SK-N-SH (cell line): ENCODE data around the gene OR5D16. TPM values are rescaled to one million over a fixed set of nuclear protein-coding genes. Genes with fewer than 3 reads are reported as not detected.

Experiments used
- CTCF ChIA-PET: fragments of 300-600, 350-600 bp; formaldehyde crosslinking; extraction: SDS; loops from one replicate; lab custom pipeline; 2021; lab: Yijun Ruan, JAX
- POLR2A ChIA-PET: fragments of 350-600 bp; sonication (Branson Sonifier 250); formaldehyde crosslinking; extraction: SDS; loops from one replicate; lab custom pipeline; 2020; ENCODE audit warnings: antibody characterized with exemption, inconsistent platforms; lab: Yijun Ruan, JAX
- DNase-seq: peaks from one replicate; pipeline ENCODE4 v3.0.0; 2012
- H2AFZ ChIP-seq: fragments of 200-600 bp; sonication (generic); 2 replicates; pipeline ENCODE4 v1.8.1; 2016; ENCODE audit warnings: antibody characterized with exemption, mild to moderate bottlenecking, low read depth
- H3F3A ChIP-seq: fragments of 200-600 bp; sonication (generic); replicated peaks from 2 replicates; pipeline ENCODE3; 2016; ENCODE audit warnings: antibody characterized with exemption, mild to moderate bottlenecking; ENCODE audit not compliant: insufficient read depth
- H3K27ac ChIP-seq, 2 experiments: fragments of 200-500 bp in 1 of 2; fragments of 200-600 bp in 1 of 2; sonication (Bioruptor generic) in 1 of 2; sonication (generic), shearing (Covaris generic) in 1 of 2; 2 replicates each; pipeline versions ENCODE4 v1.5.1 to v1.6.1; 2014 to 2016; ENCODE audit warnings: low read depth in 2 of 2, inconsistent platforms in 1 of 2, low read length in 1 of 2, mild to moderate bottlenecking in 1 of 2, mixed read lengths in 1 of 2
- H3K27me3 ChIP-seq: fragments of 200-600 bp; sonication (generic), shearing (Covaris generic); 2 replicates; pipeline ENCODE4 v1.6.1; 2016; ENCODE audit warnings: mixed run types; ENCODE audit not compliant: insufficient read depth
- H3K36me3 ChIP-seq, 2 experiments: fragments of 200-500 bp in 1 of 2; fragments of 200-600 bp in 1 of 2; sonication (Bioruptor generic) in 1 of 2; sonication (generic) in 1 of 2; replicated peaks in 1 of 2; 2 replicates each; pipeline versions ENCODE3 to v1.5.1; 2014 to 2016; ENCODE audit warnings: low read length in 1 of 2, mild to moderate bottlenecking in 1 of 2; ENCODE audit not compliant: insufficient read depth in 2 of 2, control insufficient read depth in 1 of 2
- H3K4me1 ChIP-seq, 2 experiments: fragments of 200-500 bp in 1 of 2; fragments of 200-600 bp in 1 of 2; sonication (Bioruptor generic) in 1 of 2; sonication (generic), shearing (Covaris generic) in 1 of 2; 2 replicates each; pipeline versions ENCODE4 v1.5.1 to v1.6.1; 2014 to 2016; ENCODE audit warnings: low read depth in 1 of 2, low read length in 1 of 2, mixed run types in 1 of 2; ENCODE audit not compliant: insufficient read depth in 2 of 2, control insufficient read depth in 1 of 2
- H3K4me2 ChIP-seq: fragments of 200-600 bp; sonication (generic), shearing (Covaris generic); 2 replicates; pipeline ENCODE4 v1.6.1; 2017; ENCODE audit warnings: mixed run types
- H3K4me3 ChIP-seq, 2 experiments: fragments of 200-500 bp in 1 of 2; fragments of 200-600 bp in 1 of 2; sonication (Bioruptor generic) in 1 of 2; sonication (generic), shearing (Covaris generic) in 1 of 2; 2 replicates each; pipeline versions ENCODE4 v1.5.1 to v1.8.1; 2014 to 2016; ENCODE audit warnings: low read depth in 2 of 2, inconsistent platforms in 1 of 2, low read length in 1 of 2, mild to moderate bottlenecking in 1 of 2, mixed read lengths in 1 of 2, moderate library complexity in 1 of 2
- H3K79me2 ChIP-seq: fragments of 200-600 bp; sonication (generic); 2 replicates; pipeline ENCODE4 v1.8.1; 2017; ENCODE audit warnings: mild to moderate bottlenecking; ENCODE audit not compliant: insufficient read depth
- H3K9ac ChIP-seq: fragments of 200-600 bp; sonication (generic); 2 replicates; pipeline ENCODE4 v1.6.1; 2017; ENCODE audit warnings: mixed run types
- H3K9me2 ChIP-seq: fragments of 200-600 bp; sonication (generic); 2 replicates; pipeline ENCODE4 v1.6.1; 2017; ENCODE audit warnings: mixed run types
- H3K9me3 ChIP-seq: fragments of 200-600 bp; sonication (generic); 2 replicates; pipeline ENCODE4 v1.6.1; 2017; ENCODE audit warnings: mixed run types, mild to moderate bottlenecking, moderate library complexity
- H4K20me1 ChIP-seq: fragments of 200-600 bp; sonication (generic); 2 replicates; pipeline ENCODE4 v1.6.1; 2017; ENCODE audit warnings: mild to moderate bottlenecking, mixed run types; ENCODE audit not compliant: insufficient read depth
- CHD2 ChIP-seq: fragments of 150-350 bp; IDR thresholded peaks from 2 replicates; pipeline ENCODE4 v1.6.1; 2018; ENCODE audit warnings: low read length; ENCODE audit not compliant: partially characterized antibody
- MXI1 ChIP-seq: IDR thresholded peaks from 2 replicates; pipeline ENCODE4 v1.6.1; 2012; ENCODE audit warnings: mild to moderate bottlenecking, low read depth, low read length, improper control_type of control experiment
- POLR2AphosphoS5 ChIP-seq: IDR thresholded peaks from 2 replicates; pipeline ENCODE4 v1.6.1; 2012; ENCODE audit warnings: low read depth, low read length
- RAD21 ChIP-seq: IDR thresholded peaks from 2 replicates; pipeline ENCODE4 v1.6.1; 2012; ENCODE audit warnings: mild to moderate bottlenecking, low read length
- RCOR1 ChIP-seq: fragments of 150-350 bp; IDR thresholded peaks from 2 replicates; pipeline ENCODE4 v1.6.1; 2017; ENCODE audit warnings: antibody characterized with exemption, low read length
- REST ChIP-seq: IDR thresholded peaks from 2 replicates; pipeline ENCODE4 v1.6.1; 2012; ENCODE audit warnings: mild to moderate bottlenecking, low read depth, low read length, moderate library complexity
- RXRA ChIP-seq: IDR thresholded peaks from 2 replicates; pipeline ENCODE4 v1.4.0; 2012; ENCODE audit warnings: low read depth, mild to moderate bottlenecking, borderline replicate concordance
- SMC3 ChIP-seq: IDR thresholded peaks from 2 replicates; pipeline ENCODE4 v1.6.1; 2012; ENCODE audit warnings: low read depth, low read length, improper control_type of control experiment
- TAF1 ChIP-seq: IDR thresholded peaks from 2 replicates; pipeline ENCODE4 v1.6.1; 2012; ENCODE audit warnings: low read depth, mild to moderate bottlenecking, low read length, moderate library complexity, borderline replicate concordance
- TCF12 ChIP-seq: IDR thresholded peaks from 2 replicates; pipeline ENCODE4 v1.4.0; 2012
- TEAD4 ChIP-seq: IDR thresholded peaks from 2 replicates; pipeline ENCODE4 v1.4.0; 2012; ENCODE audit warnings: mild to moderate bottlenecking, borderline replicate concordance; ENCODE audit not compliant: insufficient read depth
- USF2 ChIP-seq: fragments of 150-350 bp; IDR thresholded peaks from 2 replicates; pipeline ENCODE4 v1.6.1; 2017; ENCODE audit warnings: antibody characterized with exemption, low read length, low read depth, borderline replicate concordance
- WGBS: methylation state at CpG from one replicate; pipeline ENCODE4 v1.1.6; 2017; ENCODE audit warnings: low lambda C conversion rate; 5-methylcytosine and 5-hydroxymethylcytosine counted together
- polyA plus RNA-seq, 3 experiments: library from polyadenylated mRNA; depleted of rRNA; stranded (reverse); fragments of >200 nt; gene quantifications; 2 replicates each; pipeline ENCODE4 v1.2.3, GENCODE V29; 2012

Gene OR5D16
- polyA plus RNA-seq (2012; rRNA removed) = not detected in 2 replicates
- not detected in 2 replicates for polyA plus RNA-seq (2012; cell fraction: cytosol; rRNA removed)
- not detected in 2 replicates for polyA plus RNA-seq (2012; cell fraction: nucleus; rRNA removed)

- Histone ChIP-seq H3K79me2 (no peaks in the 10 kb centered on the region), H3K9me2 (no peaks in the 10 kb centered on the region), H3K4me3 (no peak within 1 kb of the TSS), H3K4me2 (no peak within 1 kb of the TSS)
- ChIA-PET CTCF (no interaction called here), POLR2A (no interaction called here)
- TF ChIP-seq RCOR1 (no peak), POLR2AphosphoS5 (no peak), SMC3 (no peak), MXI1 (no peak), RXRA (no peak)
- TF ChIP-seq, all 33 proteins: peak for 0
- Histone ChIP-seq H2AFZ (no peak within 1 kb of the TSS), H3K9ac (no peak within 1 kb of the TSS), H3K4me1 (no peaks in the 10 kb centered on the region), H3K36me3 (no peaks in the 10 kb centered on the region), H4K20me1 (no peaks in the 10 kb centered on the region), H3K27me3 (no peaks in the 10 kb centered on the region), H3K9me3 (no peaks in the 10 kb centered on the region), H3K27ac (no peak within 1 kb of the TSS), H3F3A (no peaks in the 10 kb centered on the region)
- no peak for DNase-seq
- whole genome bisulfite sequencing = 1% methylated on average over 3 of the region's 3 CpGs
These were observed at the start of gene OR5D16 for GRCh38 chr11:55838452-55838851. Gene OR5D16 (plus strand): TSS chr11:55838752. CDS start chr11:55838752, 0 bp downstream.

- no peak overlapping the region for H3K27ac ChIP-seq
- H3K36me3 ChIP-seq = no peaks in the 10 kb centered on the region
- H3F3A ChIP-seq = no peaks in the 10 kb centered on the region
- H3K4me2 ChIP-seq = no peak overlapping the region
- H3K79me2 ChIP-seq = no peaks in the 10 kb centered on the region
- TF ChIP-seq TEAD4 = no peak
- no peak for TF ChIP-seq TAF1
- no peak for TF ChIP-seq POLR2AphosphoS5
- TF ChIP-seq TCF12 = no peak
- no peak for TF ChIP-seq USF2
- TF ChIP-seq RAD21 = no peak
- TF ChIP-seq, all 33 proteins: peak for 0
- no peaks in the 10 kb centered on the region for H3K9me3 ChIP-seq
- H4K20me1 ChIP-seq = no peaks in the 10 kb centered on the region
- H2AFZ ChIP-seq = no peak overlapping the region
- CTCF ChIA-PET = no interaction called here
- no peak overlapping the region for H3K9ac ChIP-seq
- H3K4me3 ChIP-seq = no peak overlapping the region
- H3K9me2 ChIP-seq = no peaks in the 10 kb centered on the region
- 2% methylated on average over 1 of the region's 1 CpG for WGBS
- no peaks in the 10 kb centered on the region for H3K27me3 ChIP-seq
- DNase-seq = no peak
- H3K4me1 ChIP-seq = no peaks in the 10 kb centered on the region
- POLR2A ChIA-PET = no interaction called here
These were observed 46.9 kb upstream of the OR5D16 start for GRCh38 chr11:55791606-55792005.

GRCh38 chr11:55793321-55793720 is 45.2 kb upstream of the OR5D16 start:
- no peak overlapping the region for H3K27ac ChIP-seq
- no peak overlapping the region for H3K4me2 ChIP-seq
- TF ChIP-seq POLR2AphosphoS5 = no peak
- TF ChIP-seq RXRA = no peak
- no peak for TF ChIP-seq CHD2
- no peak for TF ChIP-seq MXI1
- no peak for TF ChIP-seq SMC3
- no peak for TF ChIP-seq REST
- H3K4me1 ChIP-seq = no peaks in the 10 kb centered on the region
- H3K9ac ChIP-seq = no peak overlapping the region
- POLR2A ChIA-PET = no interaction called here
- no peaks in the 10 kb centered on the region for H4K20me1 ChIP-seq
- no peaks in the 10 kb centered on the region for H3F3A ChIP-seq
- H2AFZ ChIP-seq = no peak overlapping the region
- no peaks in the 10 kb centered on the region for H3K36me3 ChIP-seq
- DNase-seq = no peak
- WGBS = 0% methylated on average over 2 of the region's 2 CpGs
- no peaks in the 10 kb centered on the region for H3K79me2 ChIP-seq
- H3K9me2 ChIP-seq = no peaks in the 10 kb centered on the region
- no peaks in the 10 kb centered on the region for H3K9me3 ChIP-seq
- H3K27me3 ChIP-seq = no peaks in the 10 kb centered on the region
- no peak overlapping the region for H3K4me3 ChIP-seq
- CTCF ChIA-PET = no interaction called here
